Stimulated activated CD4-positive, alpha-beta T cell treated with anti-CD3 and anti-CD28 coated beads, TNF-alpha, amount 100 ng/mL, for 4 hours (primary cell): ENCODE results near the gene COTL1.
"Not testable (repeated sequence)": the region's sequence is repeated elsewhere in the genome, so short reads cannot be mapped to it uniquely, and the experiment has no call there.

ENCODE experiments used
- DNase-seq, 3 experiments: peaks; one replicate each; pipeline ENCODE4 v3.0.0-alpha.2; 2020; ENCODE audit warnings: low read depth in 3 of 3

Gene COTL1

GRCh38 chr16:84570739-84571403, 47.0 kb downstream of the COTL1 start:
- no peak for DNase-seq

- no peak for DNase-seq
Measured at GRCh38 chr16:84569382-84569987, 48.4 kb downstream of the COTL1 start.

GRCh38 chr16:84568066-84568465, 49.8 kb downstream of the COTL1 start:
- DNase-seq, result no peak

GRCh38 chr16:84567286-84567962, 50.5 kb downstream of the COTL1 start:
- DNase-seq, result no peak

GRCh38 chr16:84566545-84567257, 51.2 kb downstream of the COTL1 start:
- DNase-seq, result no peak

GRCh38 chr16:84565669-84566495, 52.0 kb downstream of the COTL1 start:
- no peak for DNase-seq

- no peak for DNase-seq
Measured at GRCh38 chr16:84563786-84564420, 54.0 kb downstream of the COTL1 start.

- DNase-seq, result no peak
Measured at GRCh38 chr16:84563064-84563715, 54.7 kb downstream of the COTL1 start.

GRCh38 chr16:84562174-84562815, 55.6 kb downstream of the COTL1 start:
- no peak for DNase-seq

GRCh38 chr16:84561291-84561690, 56.6 kb downstream of the COTL1 start:
- DNase-seq, result no peak

GRCh38 chr16:84560269-84560668, 57.6 kb downstream of the COTL1 start:
- no peak for DNase-seq

GRCh38 chr16:84559311-84559932, 58.5 kb downstream of the COTL1 start:
- no peak for DNase-seq

GRCh38 chr16:84558850-84559249, 59.0 kb downstream of the COTL1 start:
- not testable (repeated sequence) for DNase-seq

- no peak for DNase-seq
Measured at GRCh38 chr16:84557504-84557903, 60.4 kb downstream of the COTL1 start.

GRCh38 chr16:84557059-84557458, 60.8 kb downstream of the COTL1 start:
- no peak for DNase-seq

GRCh38 chr16:84555418-84556196, 62.3 kb downstream of the COTL1 start:
- DNase-seq, result no peak

GRCh38 chr16:84554627-84555328, 63.1 kb downstream of the COTL1 start:
- no peak for DNase-seq

- DNase-seq, result no peak
Measured at GRCh38 chr16:84553873-84554399, 63.9 kb downstream of the COTL1 start.
